Suprapubic skin (tissue), 4 donors: ENCODE data around the gene PKNOX1. TPM values are rescaled to one million over a fixed set of nuclear protein-coding genes. Genes with fewer than 3 reads are reported as not detected.
"Not testable (repeated sequence)": the region's sequence is repeated elsewhere in the genome, so short reads cannot be mapped to it uniquely, and the experiment has no call there.

Experiments
- DNase-seq, 2 donors: peaks; one replicate each; pipeline ENCODE4 v3.0.0-alpha.2; 2019; ENCODE audit warnings: low spot score in 2 of 2
- H3K27ac ChIP-seq: fragments of 200-600 bp; sonication (generic); one replicate; pipeline ENCODE4 v1.5.1; 2019
- H3K27me3 ChIP-seq: fragments of 200-600 bp; sonication (generic); one replicate; pipeline ENCODE4 v1.5.1; 2019
- H3K36me3 ChIP-seq: fragments of 200-600 bp; sonication (generic); one replicate; pipeline ENCODE4 v1.5.1; 2019
- H3K4me1 ChIP-seq: fragments of 200-600 bp; sonication (generic); one replicate; pipeline ENCODE4 v1.5.1; 2019
- H3K4me3 ChIP-seq: fragments of 200-600 bp; sonication (generic); one replicate; pipeline ENCODE4 v1.5.1; 2019; ENCODE audit warnings: mild to moderate bottlenecking
- H3K9me3 ChIP-seq: fragments of 200-600 bp; sonication (generic); one replicate; pipeline ENCODE4 v1.5.1; 2019
- WGBS: methylation state at CpG from one replicate; pipeline ENCODE4 v1.1.5; 2018; 5-methylcytosine and 5-hydroxymethylcytosine counted together
- total RNA-seq, 4 donors: library from RNA; depleted of rRNA; stranded (reverse); fragments of >200 nt; gene quantifications; one replicate each; pipeline ENCODE4 v1.1.0, GENCODE V29; 2016

The PKNOX1 gene
- total RNA-seq, 4 donors from 2014 or later: 8.8 to 17.6 (median 11.6) TPM

- not testable (repeated sequence) for DNase-seq, H3K27me3 ChIP-seq, H3K36me3 ChIP-seq, H3K4me3 ChIP-seq, H3K27ac ChIP-seq, H3K4me1 ChIP-seq, H3K9me3 ChIP-seq
- 100% methylated on average over 3 of the region's 14 CpGs for WGBS
Observed at GRCh38 chr21:43043291-43043690, 68.9 kb downstream of the PKNOX1 start.

GRCh38 chr21:43044547-43044946 is 70.2 kb downstream of the PKNOX1 start:
- not testable (repeated sequence) for DNase-seq, H3K27ac ChIP-seq, H3K27me3 ChIP-seq, H3K4me3 ChIP-seq, H3K9me3 ChIP-seq, H3K36me3 ChIP-seq, H3K4me1 ChIP-seq
- no CpG with 5 or more reads among the region's 14 CpGs for WGBS

- H3K27me3 ChIP-seq, H3K4me3 ChIP-seq, H3K9me3 ChIP-seq, H3K27ac ChIP-seq, DNase-seq, H3K4me1 ChIP-seq, H3K36me3 ChIP-seq: not testable (repeated sequence)
- WGBS: no CpG with 5 or more reads among the region's 17 CpGs
Observed at GRCh38 chr21:43045165-43045875, 71.0 kb downstream of the PKNOX1 start.

DNA sequence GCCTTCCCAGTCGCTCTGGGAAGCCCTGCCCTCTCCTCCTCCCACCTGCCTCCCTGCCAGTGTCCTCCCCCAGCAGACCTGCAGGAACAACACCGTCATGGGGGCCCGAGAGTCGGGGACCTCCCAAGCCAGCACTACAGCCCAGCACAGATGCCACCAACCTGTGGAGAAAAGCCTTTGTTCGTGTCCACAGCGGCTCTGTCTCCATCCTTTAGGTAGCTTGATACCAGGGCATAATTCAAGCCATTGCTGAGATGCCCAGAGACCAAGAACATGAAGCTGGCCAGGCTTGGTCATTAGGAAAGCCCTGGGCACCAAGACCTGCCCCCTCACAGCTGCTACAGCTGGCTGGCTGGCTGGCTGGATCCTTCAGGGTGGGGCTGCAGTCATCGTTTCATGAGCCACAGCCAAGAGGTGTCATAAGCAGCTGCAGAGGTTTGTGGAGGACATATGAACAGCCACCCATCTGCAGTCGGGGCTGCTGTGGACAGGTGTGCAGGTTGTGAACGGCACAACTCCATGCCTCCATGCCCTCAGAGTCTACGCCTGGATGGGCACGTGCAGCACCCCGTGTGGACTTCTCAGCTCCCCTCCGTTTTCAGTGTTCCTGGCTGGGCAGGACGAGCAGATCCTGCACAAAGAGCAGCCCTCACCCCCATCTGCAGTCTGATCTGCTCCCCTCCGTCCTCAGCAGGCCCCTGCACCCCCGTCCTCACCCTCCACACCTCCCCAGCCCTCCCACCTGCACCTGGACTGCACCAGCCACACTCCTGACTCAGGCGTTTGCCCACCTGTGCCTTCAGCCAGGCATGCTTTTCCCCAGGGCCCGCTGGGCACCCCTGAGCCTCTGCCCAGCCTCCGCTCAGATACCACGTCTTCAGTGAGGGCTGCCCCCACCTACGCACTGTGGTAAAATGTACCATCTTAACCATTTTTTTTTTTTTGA is 71.8 kb downstream of the PKNOX1 start:
- not testable (repeated sequence) for H3K27ac ChIP-seq
- 48% methylated on average over 11 of the region's 21 CpGs for WGBS

DNA sequence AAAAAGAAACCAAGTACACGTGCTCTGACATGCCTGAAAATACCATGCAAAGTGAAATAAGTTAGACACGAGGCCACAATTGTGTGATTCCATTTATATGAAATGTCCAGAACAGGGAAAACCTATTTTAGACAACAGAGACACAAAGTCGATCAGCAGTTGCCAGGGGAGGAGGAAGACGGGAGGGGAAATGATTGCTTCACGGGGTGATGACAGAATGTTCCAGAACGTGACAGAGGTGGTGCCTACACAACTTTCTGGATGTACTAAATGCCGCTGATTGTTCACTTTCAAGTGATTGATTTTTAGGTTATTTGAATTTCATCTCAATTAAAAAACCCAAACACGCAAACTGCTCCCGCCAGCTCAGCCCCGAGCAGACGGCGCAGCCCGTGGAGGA is 78.8 kb downstream of the PKNOX1 start:
- DNase-seq, H3K27me3 ChIP-seq, H3K9me3 ChIP-seq, H3K27ac ChIP-seq, H3K36me3 ChIP-seq, H3K4me1 ChIP-seq, H3K4me3 ChIP-seq: not testable (repeated sequence)
- no CpG with 5 or more reads among the region's 13 CpGs for WGBS

More for the DNA sequence above, 71.8 kb downstream of the PKNOX1 start:
- H3K9me3 ChIP-seq, H3K36me3 ChIP-seq, H3K27me3 ChIP-seq, H3K4me3 ChIP-seq, H3K4me1 ChIP-seq, DNase-seq: not testable (repeated sequence)

DNA sequence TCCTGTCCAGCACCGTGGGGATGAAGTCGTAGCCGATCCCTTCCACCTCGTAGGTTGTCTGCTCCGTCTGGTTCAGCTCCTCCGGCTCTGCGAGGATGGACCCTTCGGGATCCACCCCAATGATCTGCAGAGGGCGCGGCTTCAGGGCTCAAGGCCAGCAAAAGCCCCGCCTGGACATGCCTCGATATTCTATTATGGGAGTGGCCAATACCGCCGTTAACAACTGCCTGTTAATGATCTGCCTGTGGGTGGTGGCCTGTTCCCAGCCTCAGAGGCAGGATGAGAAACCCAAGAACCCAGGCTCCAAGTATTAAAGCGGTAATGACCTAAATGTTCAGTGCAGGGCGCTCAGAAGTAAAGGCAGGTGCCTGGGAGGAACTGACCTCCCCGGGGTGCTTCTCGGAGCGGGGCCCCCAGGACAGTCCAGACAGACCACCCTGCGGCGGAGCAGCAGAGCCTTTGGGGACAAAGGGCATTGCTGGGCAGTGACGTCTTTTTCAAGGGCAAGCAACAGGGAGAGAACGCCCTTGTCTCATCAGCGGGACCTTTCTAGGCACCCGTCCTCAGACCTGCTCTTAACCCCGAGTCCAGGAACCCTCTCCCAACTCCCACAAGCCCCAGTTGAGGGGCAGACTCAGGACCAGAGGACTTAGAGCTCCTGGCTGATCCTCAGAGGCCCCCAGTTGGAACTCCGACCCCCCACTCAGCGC is 88.7 kb downstream of the PKNOX1 start:
- not testable (repeated sequence) for H3K4me3 ChIP-seq, H3K27me3 ChIP-seq, H3K4me1 ChIP-seq, DNase-seq, H3K27ac ChIP-seq, H3K36me3 ChIP-seq, H3K9me3 ChIP-seq
- WGBS: no CpG with 5 or more reads among the region's 28 CpGs

DNA sequence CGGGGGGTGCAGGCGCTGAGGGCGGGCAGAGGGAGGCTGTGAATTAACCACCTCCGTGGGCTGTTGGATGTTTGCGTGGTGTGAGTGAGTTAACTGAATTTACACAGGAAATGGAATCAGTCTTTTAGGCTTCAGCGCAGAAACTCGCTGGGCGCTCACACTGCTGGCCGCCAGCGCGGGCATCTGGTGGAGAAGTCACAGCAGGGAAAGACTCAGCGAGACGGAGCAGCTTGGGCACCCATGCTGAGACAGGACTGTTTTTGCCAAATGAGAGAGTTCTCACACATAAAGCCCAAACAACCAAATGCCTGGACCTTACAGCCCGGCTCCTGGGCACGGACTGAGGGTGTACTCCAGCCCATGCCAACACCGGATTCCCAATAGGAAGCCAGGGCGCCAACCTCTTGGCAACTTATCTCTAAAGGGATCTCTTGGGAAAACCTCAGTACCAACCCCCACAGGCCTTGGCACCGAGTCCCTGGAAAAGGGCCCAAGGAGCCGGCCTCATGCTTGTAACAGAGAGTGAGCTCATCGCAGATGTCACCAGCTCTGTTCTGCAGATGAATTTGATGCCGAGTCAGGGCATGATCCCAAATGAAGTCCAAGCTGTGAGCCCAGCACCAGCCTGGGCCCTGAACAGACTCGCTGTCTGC is 90.0 kb downstream of the PKNOX1 start:
- WGBS: no CpG with 5 or more reads among the region's 22 CpGs
- not testable (repeated sequence) for H3K36me3 ChIP-seq, H3K4me1 ChIP-seq, H3K4me3 ChIP-seq, DNase-seq, H3K27me3 ChIP-seq, H3K27ac ChIP-seq, H3K9me3 ChIP-seq

GRCh38 chr21:43065991-43066390 is 91.6 kb downstream of the PKNOX1 start:
- not testable (repeated sequence) for H3K36me3 ChIP-seq, H3K9me3 ChIP-seq, H3K27me3 ChIP-seq, DNase-seq, H3K27ac ChIP-seq, H3K4me3 ChIP-seq, H3K4me1 ChIP-seq
- WGBS: no CpG with 5 or more reads among the region's 30 CpGs

DNA sequence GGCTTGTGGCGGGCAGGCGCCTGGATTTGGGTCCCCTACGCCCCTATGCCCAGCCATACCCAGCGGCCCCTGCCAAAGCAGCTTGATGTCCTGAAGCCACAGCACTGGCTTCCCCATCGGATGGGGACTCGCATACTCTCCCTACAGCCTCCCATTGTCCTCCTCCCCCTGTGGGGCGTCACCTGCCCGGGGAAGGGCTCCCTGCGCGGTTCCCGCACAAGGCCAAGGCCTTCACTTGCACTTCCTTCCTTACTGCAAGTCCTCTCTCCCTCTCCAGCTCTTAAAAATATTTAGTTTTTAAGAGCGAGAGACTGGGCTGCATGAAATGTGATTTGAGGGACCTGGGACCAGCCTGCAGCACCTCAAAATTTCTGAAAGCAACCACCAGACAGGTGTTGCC is 92.3 kb downstream of the PKNOX1 start:
- not testable (repeated sequence) for H3K27me3 ChIP-seq, H3K9me3 ChIP-seq, H3K36me3 ChIP-seq, DNase-seq, H3K4me1 ChIP-seq, H3K4me3 ChIP-seq, H3K27ac ChIP-seq
- 88% methylated on average over 8 of the region's 12 CpGs for WGBS

DNA sequence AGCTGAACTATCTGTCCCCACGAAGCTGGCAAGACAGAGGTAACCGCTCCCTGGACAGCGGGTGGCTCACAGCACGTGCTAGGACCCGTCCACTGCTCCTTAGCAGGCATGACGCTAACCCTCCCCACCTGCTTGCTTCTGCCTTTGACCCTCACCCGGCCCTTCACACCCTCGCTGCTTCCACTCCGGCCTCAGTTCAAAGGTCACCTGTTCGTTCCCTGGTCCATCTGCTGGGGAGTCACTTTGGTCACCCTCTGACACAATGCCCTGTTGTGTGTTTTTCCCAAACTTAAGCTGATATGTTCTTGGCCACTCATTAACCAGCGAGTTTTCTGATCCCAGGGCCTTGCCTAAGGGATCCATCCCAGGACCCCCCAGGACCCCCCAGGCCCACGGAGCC is 93.7 kb downstream of the PKNOX1 start:
- H3K27ac ChIP-seq, H3K36me3 ChIP-seq, H3K4me3 ChIP-seq, H3K9me3 ChIP-seq, H3K27me3 ChIP-seq, DNase-seq, H3K4me1 ChIP-seq: not testable (repeated sequence)
- WGBS: 88% methylated on average over 5 of the region's 12 CpGs

DNA sequence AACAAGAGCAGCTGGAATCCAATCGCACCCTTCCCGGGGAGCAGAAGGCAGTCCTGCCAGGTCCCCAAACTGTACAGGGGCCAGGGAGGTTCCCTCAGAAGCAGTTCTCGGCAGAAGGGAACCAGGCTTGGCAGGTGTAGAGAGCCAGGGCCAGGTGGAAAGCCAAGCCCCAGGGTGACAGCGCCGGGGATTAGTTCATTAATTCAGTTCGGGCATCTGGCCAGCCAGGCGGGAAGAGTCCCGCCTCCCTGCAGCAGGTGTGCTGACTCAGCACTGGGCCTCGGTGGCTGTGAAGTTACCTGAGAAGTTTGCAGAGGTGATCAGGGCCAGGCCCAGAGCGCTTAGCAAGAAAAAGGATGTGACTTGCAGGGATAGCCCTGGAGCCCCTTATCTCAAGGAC is 95.3 kb downstream of the PKNOX1 start:
- DNase-seq, H3K9me3 ChIP-seq, H3K27ac ChIP-seq, H3K4me1 ChIP-seq, H3K4me3 ChIP-seq, H3K36me3 ChIP-seq, H3K27me3 ChIP-seq: not testable (repeated sequence)
- WGBS: no CpG with 5 or more reads among the region's 10 CpGs

GRCh38 chr21:43072742-43073141 is 98.4 kb downstream of the PKNOX1 start:
- not testable (repeated sequence) for H3K4me3 ChIP-seq, H3K4me1 ChIP-seq, H3K27me3 ChIP-seq, H3K36me3 ChIP-seq, DNase-seq, H3K9me3 ChIP-seq, H3K27ac ChIP-seq
- WGBS: no CpG with 5 or more reads among the region's 11 CpGs

GRCh38 chr21:43074401-43075169 is 100.2 kb downstream of the PKNOX1 start:
- WGBS: no CpG with 5 or more reads among the region's 74 CpGs
- H3K27me3 ChIP-seq, H3K27ac ChIP-seq, H3K4me3 ChIP-seq, DNase-seq, H3K36me3 ChIP-seq, H3K9me3 ChIP-seq, H3K4me1 ChIP-seq: not testable (repeated sequence)
